Activated CD8-positive, alpha-beta memory T cell treated with anti-CD3 and anti-CD28 coated beads, Interleukin-2, amount 50 U/mL, for 48 hours (primary cell): ENCODE measurements around the gene GPRIN3.
"Not testable (repeated sequence)": the region's sequence is repeated elsewhere in the genome, so short reads cannot be mapped to it uniquely, and the experiment has no call there.

Experiments used
- DNase-seq: peaks from one replicate; pipeline ENCODE4 v3.0.0-alpha.2; 2020

GPRIN3 gene

GRCh38 chr4:89309154-89309553, 1.6 kb upstream of the GPRIN3 start:
- not testable (repeated sequence) for DNase-seq

- no peak for DNase-seq
Measured at GRCh38 chr4:89308161-89308500, 531 bp upstream of the GPRIN3 start.

GRCh38 chr4:89307178-89307445, 488 bp downstream of the GPRIN3 start:
- no peak for DNase-seq

- no peak for DNase-seq
Measured at GRCh38 chr4:89306486-89307177, 968 bp downstream of the GPRIN3 start.

GRCh38 chr4:89305712-89306437, 1.7 kb downstream of the GPRIN3 start:
- no peak for DNase-seq

- no peak for DNase-seq
Measured at GRCh38 chr4:89305028-89305427, 2.6 kb downstream of the GPRIN3 start.

GRCh38 chr4:89303814-89304388, 3.7 kb downstream of the GPRIN3 start:
- no peak for DNase-seq

GRCh38 chr4:89303177-89303576, 4.4 kb downstream of the GPRIN3 start:
- DNase-seq, result no peak

- DNase-seq, result no peak
Measured at GRCh38 chr4:89301902-89302301, 5.7 kb downstream of the GPRIN3 start.

GRCh38 chr4:89301003-89301402, 6.6 kb downstream of the GPRIN3 start:
- DNase-seq, result no peak

GRCh38 chr4:89300499-89300898, 7.1 kb downstream of the GPRIN3 start:
- DNase-seq, result no peak

- no peak for DNase-seq
Measured at GRCh38 chr4:89300060-89300459, 7.5 kb downstream of the GPRIN3 start.

GRCh38 chr4:89299153-89299791, 8.3 kb downstream of the GPRIN3 start:
- DNase-seq, result no peak

- no peak for DNase-seq
Measured at GRCh38 chr4:89298788-89299152, 8.8 kb downstream of the GPRIN3 start.

- no peak for DNase-seq
Measured at GRCh38 chr4:89298155-89298554, 9.4 kb downstream of the GPRIN3 start.

GRCh38 chr4:89296896-89297295, 10.7 kb downstream of the GPRIN3 start:
- DNase-seq, result no peak

- DNase-seq, result no peak
Measured at GRCh38 chr4:89296399-89296798, 11.2 kb downstream of the GPRIN3 start.

GRCh38 chr4:89295415-89295927, 12.1 kb downstream of the GPRIN3 start:
- DNase-seq, result no peak

GRCh38 chr4:89294573-89295269, 12.9 kb downstream of the GPRIN3 start:
- DNase-seq, result no peak

- DNase-seq, result no peak
Measured at GRCh38 chr4:89293299-89293698, 14.3 kb downstream of the GPRIN3 start.

- no peak for DNase-seq
Measured at GRCh38 chr4:89290727-89291516, 16.7 kb downstream of the GPRIN3 start.

GRCh38 chr4:89289312-89289711, 18.3 kb downstream of the GPRIN3 start:
- no peak for DNase-seq

GRCh38 chr4:89288430-89288829, 19.2 kb downstream of the GPRIN3 start:
- DNase-seq, result no peak
